NCI-H226 (cell line): ENCODE measurements around the gene FBN3.
A peak's percentile ranks its signal among the peaks of the same experiment; 100 is the strongest.

Source experiments
- DNase-seq: peaks from one replicate; pipeline ENCODE4 v3.0.0-alpha.2; 2015

Gene FBN3

DNA sequence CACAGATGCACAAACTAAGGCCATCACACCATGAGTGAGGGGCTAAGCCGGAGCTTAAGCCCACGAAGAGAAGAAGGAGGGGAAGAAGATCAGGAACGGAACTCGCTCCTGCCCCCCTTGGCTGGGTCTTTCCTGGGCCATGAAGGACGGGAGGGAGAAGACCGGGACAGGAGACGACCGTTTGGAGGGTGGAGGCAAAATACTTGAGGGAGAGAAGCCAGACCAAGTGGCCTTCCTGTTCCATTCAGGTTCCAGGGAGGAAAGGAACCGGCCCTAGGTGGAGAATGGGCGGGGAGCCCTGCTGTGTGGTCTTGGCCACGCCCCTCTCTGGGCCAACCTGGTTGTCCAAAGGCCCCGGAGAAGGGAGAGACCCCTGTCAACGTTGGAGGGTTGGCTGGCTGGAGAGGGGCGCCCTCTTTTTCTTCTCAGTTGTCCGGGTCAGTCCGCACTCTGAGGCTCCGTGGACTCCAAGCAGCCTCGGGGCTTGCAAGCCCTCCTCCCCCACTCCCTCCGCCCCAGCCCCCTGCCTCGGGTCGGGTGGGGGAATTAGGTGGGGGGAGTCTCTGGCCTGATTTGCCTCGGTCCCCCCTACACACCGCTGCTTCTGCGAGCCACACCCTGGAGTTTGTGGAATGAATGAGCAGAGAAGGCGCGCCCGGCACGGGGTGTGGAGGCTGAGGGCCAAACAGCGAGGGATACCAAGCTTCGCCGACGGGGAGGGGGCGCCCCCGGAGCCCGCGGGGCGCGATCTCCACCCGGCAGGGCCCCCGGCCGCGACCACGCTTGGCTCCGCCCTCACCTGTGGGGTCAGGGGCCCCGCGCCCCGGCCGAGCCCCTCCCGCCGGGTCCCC is 757 bp downstream of the FBN3 start:
- DNase-seq, result peak; percentile 31

DNA sequence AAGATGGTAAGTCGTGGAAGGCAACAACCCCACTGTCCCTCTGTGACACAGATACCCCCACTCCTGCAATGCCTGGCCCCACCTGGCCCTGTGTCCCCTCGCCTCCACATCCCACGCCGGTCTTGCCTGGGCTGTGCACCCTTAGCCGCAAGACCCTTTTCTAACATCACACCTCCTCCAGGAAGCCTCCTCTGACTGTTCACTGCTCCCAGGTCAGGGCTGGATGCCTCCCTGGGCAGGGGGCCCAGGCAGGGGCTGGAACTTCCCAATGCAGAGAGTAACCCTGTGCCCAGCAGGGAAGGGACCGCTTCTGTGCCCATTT is 1.3 kb downstream of the FBN3 start:
- DNase-seq, result no peak

DNA sequence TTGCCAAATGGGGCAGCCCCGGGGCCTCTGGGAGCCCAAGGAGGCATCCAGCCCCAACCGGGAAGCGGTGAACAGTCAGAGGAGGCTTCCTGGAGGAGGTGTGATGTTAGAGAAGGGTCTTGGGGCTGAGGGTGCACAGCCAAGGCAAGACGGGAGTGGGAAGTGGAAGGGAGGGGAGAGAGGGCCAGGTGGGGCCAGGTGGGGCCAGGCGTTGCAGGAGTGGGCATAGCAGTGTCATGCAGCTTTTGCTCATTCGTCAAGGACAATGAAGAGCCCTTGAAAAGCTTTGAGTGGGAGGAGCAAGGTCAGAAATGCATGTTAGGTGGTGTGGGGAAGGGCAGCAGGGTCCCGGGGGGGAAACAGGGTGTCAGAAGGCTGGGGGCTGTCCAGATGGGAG is 1.8 kb downstream of the FBN3 start:
- no peak for DNase-seq

DNA sequence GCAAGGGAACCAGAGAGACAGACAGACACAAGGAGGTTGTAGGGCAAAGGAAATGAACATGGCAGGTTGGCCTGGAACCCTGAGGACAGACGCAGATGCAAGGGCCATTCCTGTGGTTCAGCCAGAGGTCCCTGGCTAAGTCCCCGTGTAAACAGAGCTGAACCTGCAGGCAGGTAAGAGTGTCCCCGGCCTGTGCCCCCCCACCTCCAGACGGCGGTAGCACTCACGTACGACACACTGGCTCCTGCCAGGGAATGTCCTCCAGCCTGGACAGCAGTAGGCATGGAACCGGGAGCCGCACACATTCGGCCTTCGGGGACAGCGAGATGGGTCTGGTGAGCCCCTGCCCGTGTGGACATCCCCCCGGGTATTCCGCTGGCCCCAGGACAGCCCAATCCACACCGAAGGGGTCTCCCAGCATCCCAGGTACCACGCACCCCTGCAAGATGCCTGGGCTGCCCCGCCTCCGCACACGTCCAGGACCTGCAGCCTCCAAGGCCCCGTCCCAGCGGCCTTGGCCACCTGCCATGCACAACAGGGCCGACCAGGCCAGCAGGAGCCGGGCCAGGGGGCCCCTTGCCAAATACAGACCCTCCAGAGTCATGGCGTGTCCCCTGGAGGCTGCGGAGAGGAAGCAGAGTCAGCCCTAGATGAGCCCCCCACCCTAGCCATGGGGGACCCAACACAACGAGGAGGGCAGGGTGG is 2.4 kb downstream of the FBN3 start:
- no peak for DNase-seq

DNA sequence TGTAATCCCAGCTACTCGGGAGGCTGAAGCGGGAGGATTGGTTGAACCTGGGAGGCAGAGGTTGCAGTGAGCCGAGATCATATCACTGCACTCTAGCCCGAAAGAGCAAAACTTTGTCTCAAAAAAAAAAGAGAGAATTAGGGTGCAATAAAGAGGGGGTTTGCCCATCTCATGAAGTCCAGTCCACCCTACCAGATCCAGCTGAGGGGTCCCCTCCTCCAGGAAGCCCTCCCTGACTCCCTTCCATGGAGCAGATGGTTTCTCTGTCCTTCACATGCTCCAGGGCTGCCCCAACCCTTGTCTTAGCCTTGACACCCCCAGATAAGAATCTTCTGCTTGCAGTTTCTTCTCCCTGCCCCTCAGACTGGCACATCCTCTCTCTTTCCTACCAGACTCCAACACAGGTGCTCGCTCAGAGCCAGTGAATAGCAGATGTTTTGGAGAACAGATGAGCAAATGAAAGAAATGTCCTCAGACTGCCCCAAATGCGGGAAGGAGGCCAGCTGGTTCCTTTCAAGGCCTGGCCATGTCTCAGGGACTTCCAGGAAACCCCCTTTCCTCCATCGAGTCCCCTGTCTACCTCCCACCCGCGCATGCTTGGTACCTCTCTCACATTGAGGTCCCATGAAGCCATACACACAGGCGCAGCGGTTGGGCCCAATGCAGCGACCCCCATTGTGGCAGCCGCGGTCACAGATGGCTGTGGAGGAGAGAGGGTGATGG is 5.0 kb downstream of the FBN3 start:
- no peak for DNase-seq

DNA sequence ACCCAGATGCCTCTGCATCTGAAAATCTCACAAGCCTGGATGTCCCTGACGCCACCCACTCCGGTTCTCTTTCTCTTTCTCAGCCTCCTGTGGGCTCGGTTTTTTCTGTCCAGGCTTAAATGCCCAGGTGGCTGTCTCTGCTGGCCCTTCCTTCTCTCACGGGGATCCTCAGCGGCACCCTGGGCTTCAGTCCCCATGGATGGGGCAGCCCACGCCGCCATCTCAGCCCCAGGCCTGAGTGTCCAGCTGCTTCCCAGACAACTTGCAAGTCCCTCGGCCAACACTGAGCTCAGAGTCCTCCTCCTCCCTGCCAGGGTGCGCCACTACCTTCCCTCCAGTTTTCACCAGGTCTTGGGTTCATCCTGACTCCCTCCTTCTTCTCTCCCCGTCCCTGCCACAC is 6.4 kb downstream of the FBN3 start:
- DNase-seq, result no peak

DNA sequence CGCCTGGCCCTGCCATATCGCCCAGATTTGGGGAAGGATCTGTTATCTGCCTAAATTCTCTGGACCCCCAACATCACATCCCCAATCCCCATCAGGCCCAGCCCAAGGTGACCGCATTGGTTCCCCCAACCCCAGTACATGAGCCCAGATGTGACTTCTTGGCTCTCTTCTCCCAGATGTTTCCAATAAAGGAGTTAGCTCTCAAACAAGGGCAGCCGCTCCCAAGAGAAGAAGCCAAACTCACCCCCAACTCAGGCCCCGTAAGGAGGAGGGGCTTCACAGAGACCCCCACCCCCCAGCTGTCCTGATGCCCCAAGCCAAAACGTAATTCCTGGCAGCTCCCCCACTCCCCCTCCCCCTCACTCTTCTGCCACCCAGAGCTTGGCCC is 6.9 kb downstream of the FBN3 start:
- DNase-seq, result no peak

DNA sequence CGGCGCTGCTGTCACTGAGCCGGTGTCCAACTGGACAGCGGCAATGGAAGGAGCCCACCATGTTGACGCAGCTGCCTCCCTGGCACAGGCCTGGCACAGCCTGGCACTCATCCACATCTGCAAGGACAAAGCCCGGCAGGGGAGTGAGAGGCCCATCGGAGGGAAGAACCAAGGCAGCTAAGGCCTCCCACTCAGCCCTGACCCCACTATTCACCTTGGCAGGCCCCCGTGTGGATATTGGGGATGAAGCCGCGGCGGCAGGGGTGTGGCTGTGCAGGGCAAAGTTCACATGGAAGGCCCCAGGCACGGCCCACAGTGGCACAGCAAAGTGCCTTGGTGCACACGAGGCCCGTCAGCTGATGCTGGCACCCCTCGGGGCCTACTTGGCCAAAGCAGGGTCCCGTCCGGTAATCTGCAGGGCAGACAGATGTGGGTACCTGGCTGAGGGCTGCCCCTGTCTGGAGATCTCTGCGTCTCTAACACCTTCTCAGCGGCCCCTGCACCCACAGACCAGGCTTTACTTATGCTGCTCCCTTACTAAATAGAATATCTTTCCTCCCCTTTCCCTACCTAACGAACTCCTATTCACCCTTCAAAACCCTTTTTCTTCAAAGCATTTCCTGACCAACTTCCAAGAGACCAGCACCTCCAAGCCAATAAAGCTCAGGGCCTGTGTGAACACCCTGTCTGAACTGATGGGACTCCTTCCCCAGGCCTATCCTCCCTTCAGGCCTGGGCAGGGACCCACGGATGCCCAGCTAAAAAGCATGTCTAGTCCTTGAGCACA is 7.5 kb downstream of the FBN3 start:
- DNase-seq, result no peak

DNA sequence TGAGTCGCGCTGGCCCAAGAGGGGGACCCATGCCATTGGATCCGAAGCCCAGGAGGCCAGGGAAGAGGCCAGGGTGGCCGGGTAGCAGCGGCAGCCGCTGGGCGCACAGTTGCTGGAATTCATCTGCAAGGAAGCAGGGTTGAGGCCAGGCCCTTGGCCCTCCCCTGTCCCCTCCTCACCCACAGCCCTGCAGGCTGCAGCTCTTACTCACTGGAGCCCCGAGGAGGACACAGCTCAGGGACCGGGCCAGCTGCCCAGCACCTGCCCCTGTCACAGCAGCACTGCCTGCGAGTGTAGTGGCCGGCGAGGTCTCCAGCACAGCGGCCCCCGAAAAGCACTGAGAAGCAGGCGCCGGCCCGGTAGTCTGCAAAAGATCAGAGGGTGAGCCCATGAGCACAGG is 11.2 kb downstream of the FBN3 start:
- no peak for DNase-seq

DNA sequence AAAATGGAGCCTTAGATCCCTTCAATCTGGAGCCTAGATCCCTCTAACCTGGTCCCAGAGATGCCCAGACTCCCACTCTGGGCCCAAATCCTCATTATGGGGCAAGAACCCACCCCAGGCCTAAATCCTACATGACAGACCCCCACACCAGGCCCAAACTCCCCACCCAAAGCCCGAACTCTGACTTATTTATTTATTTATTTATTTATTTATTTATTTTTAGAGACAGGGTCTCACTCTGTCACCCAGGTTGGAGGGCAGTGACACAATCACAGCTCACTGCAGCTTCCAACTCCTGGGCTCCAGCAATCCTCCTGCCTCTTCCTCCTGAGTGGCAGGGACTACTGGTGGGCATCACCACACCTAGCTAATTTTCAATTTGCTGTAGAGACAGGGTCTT is 12.0 kb downstream of the FBN3 start:
- DNase-seq, result no peak

DNA sequence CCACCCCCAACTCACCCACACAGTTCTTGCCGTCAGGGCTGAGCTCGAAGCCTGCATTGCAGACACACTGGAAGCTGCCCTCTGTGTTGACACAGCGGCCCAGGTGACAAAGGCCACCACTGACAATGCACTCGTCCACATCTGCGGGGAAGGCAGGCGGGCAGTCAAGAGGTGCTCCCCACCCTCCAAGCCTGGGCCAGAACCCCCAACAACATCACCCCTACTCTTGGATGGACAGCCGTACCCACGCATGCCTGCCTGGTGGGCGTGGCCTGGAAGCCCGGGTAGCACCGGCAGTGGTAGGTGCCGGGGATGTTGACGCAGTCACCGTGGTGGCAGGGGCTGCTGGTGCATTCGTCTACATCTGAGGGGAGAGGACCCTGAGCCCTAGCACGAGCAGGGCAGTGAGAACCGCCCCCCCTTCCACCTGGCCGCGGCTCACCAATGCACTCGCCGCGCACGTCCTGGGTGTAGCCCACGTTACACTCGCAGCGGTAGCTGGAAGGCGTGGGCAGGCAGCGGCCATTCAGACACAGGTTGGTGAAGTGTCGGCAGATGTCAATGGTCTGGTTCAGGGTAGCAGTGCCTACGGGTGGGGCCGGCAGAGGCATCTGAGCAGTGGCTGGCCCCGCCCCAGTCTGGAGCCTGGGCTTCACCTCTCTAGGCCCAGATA is 13.3 kb downstream of the FBN3 start:
- DNase-seq, result no peak

DNA sequence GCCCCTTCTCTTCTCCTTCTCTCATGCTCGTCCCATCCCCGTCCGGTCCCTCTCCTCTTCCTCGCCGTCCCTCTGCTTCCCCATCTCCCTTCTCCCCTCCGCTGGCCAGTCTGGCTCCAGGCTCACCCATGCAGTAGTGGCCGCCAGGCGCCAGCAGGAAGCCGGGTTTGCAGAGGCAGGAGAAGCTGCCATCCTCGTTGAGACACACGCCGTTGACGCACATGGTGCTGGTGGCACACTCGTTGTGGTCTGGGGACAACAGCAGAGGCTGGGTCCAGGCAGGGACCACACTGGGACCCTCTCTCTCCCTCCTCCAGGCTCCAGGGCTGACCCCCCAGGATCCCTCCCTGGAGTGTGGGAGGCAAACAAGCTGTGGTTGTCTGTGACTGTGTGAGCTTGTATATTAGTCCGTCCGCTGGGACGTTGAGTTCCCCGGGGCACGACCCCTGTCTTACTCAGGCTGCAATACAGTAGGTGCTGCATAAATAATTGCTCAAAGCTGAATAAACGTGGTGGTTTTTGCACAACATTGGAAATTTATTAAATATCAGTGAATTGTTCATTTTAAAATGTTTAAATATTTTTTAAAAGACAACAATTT is 16.4 kb downstream of the FBN3 start:
- DNase-seq, result no peak

DNA sequence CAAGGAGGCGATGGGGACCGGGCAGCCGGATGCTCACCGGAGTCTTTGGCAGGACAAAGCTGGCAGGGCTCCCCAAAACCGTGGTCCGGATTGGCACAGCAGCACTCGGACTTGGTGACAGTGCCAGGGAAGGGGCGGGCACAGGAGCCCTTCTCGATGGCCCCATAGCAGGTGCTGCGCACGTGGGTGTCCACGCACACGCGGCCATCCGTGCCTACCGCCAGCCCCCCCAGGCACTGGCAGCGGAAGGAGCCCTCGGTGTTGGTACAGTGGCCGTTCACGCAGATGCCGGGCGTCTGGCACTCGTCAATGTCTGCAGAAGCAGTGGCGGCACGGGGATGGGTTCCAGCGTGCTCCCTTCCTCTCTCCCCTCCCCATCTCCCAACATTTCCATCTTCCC is 17.9 kb downstream of the FBN3 start:
- DNase-seq, result no peak

DNA sequence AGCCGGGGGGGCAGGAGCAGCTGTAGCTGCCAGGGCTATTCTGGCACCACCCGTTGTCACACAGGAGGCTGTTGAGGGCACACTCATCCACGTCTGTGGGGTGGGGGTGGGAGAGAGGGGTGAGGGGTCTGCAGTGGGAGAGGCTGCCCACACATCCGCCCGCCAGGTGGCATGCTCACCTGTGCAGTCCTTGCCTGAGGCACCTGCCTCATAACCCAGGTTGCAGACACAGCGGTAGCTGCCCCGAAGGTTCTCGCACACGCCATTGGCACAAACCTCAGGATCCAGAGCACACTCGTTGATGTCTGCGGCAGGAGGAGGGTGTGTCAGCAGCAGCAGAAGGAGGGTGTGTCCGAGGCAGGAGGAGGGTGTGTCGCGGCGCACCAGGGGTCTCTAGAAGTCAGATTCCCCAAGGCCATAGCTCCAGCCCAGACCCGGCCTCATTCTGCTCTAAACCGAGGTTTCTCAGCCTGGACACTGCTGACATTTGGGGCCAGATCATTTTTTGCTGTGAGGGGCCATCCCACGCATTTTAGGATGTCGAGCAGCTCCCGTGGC is 20.3 kb downstream of the FBN3 start:
- DNase-seq, result no peak

DNA sequence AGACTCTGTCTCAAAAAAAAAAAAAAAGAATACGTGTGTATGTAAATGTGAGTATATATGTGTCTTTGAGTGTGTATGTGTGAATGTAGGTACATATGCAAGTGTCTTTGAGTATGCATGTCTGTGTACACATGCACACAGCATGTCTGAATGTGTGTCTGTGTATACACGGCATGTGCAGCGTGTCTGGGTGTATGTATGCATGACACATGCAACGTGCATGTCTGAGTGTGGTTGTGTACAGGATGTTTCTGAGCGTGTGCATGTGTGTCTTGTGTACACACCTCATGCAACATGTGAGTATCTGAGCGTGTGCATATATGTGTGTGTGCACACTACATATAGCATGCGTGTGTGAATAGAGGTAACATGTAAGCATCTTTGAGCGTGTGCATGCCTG is 20.8 kb downstream of the FBN3 start:
- DNase-seq, result no peak

DNA sequence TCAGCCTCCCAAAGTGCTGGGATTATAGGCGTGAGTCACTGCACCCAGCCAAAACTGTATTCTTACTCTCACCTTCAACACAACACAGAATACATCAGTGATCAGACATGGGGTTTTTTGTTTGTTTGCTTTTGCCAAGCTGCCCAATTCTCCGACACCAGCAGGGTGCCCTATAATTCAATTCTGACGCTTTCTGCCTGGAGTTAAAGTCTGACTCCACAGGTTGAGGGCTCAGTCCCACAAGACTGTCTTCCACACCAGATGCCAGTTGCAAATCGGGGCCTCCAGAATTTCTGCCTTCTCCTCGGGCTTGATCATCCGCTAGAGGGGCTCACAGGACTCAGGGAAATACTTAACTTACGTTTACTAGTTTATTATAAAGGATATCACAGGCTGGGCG is 22.1 kb downstream of the FBN3 start:
- DNase-seq, result no peak

DNA sequence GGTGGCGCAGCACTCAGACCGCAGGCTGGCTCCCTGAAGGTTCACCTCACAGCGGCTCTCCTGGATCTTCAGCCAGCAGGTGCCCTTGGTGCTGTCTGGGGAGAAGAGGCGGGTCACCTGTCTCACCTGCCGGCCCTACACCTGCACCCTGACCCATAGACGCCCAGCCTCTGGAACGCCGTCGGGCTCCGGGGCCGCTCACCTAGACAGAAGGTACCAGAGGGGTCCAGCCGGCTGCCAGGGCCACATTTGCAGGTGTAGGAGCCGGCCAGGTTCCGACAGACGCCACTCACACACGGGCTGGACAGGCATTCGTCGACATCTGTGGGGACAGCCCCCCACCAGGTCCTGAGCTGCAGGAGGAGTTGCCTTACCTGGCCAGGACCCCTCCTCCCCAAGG is 22.9 kb downstream of the FBN3 start:
- no peak for DNase-seq

DNA sequence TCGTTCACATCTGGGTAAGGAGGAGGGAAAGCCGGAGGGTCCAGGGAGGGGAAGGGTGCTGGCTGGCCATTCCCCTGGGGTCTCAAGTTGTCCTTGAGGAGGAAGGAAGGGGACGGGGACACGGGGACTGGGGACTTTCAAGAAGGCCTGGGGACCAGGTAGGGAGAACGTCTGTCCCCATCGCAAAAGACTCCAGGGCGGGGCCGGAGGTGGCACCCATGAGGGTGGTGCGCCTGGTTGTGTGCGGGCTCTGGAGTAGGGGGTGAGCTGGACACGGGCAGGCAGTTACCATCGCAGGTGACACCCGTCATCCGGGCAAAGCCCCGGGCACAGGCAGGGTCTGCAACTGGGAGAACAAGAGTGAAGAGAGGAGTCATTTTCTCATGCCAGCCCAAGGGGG is 23.4 kb downstream of the FBN3 start:
- no peak for DNase-seq

DNA sequence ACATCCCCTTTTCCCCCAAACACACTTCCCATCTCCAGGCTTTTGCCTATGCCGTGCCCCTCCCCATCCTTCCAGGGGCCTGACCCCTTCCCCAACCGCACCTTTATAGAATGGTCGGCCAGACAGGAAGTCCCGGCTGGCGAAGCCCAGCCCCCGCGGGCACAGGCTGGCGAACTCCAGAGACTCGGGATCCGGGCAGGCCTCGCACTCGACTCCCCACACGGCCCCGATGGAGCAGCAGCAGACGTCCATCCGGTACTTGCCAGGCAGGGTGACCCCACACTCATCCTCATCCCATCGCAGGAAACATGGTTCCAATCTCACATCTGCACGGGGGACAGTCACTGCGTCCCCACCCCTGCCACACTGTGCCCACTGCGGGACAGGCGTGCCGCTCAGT is 25.7 kb downstream of the FBN3 start:
- no peak for DNase-seq

DNA sequence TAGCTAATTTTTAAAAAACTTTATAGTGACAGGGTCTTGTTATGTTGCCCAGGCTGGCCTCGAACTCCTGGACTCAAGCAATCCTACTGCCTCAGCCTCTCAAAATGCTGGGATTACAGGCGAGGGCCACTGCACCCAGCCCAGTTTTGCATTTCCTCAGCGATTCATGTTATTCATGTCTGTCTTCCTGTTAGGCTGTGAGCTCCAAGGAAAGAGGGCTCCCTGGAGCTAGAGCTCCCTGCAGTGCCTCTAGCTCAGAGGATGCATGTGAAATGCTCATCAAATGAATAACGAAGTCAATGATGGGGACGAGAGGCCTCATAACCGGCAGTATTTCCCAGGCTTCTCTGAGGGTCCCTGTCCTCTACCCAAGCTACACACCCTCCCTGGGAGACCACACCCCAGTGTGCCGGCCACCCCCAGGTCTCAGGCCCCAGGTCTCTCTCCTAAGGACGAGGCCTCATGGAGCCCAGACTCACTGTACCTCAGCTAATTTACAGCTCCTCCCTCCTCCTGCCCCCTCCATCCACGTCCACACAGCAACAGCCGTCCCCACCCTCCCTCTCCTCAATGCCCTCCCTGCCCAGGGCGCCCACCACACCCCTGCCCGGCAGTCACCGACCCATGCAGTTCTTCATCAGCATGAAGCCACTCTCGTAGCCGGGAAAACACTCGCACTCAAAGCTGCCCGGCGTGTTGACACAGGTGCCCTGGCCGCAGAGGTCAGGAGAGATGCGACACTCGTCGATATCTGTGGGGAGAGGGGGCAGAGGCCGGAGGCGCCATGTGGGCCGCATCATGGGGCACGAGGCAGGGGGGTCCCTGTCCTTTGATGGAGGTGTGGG is 28.5 kb downstream of the FBN3 start:
- DNase-seq, result no peak

DNA sequence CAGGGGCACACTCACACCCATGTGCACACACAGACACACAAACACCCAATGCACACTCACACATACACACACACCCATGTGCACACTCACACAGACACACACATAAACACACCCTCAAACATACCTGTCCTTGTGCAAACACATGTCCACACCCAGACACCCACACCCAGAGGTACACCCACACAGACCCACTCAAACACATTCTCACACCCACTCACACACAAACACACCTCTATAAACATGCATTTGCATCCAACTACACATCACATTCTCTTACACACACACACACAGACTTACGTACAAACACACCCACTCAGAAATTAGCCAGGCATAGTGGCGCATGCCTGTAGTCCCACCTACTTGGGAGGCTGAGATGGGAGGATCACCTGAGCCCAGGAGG is 31.4 kb downstream of the FBN3 start:
- no peak for DNase-seq
